ENCODE measurements around the gene SDK1.
"Not testable (repeated sequence)": the region's sequence is repeated elsewhere in the genome, so short reads cannot be mapped to it uniquely, and the experiment has no call there.

SDK1 gene

DNA sequence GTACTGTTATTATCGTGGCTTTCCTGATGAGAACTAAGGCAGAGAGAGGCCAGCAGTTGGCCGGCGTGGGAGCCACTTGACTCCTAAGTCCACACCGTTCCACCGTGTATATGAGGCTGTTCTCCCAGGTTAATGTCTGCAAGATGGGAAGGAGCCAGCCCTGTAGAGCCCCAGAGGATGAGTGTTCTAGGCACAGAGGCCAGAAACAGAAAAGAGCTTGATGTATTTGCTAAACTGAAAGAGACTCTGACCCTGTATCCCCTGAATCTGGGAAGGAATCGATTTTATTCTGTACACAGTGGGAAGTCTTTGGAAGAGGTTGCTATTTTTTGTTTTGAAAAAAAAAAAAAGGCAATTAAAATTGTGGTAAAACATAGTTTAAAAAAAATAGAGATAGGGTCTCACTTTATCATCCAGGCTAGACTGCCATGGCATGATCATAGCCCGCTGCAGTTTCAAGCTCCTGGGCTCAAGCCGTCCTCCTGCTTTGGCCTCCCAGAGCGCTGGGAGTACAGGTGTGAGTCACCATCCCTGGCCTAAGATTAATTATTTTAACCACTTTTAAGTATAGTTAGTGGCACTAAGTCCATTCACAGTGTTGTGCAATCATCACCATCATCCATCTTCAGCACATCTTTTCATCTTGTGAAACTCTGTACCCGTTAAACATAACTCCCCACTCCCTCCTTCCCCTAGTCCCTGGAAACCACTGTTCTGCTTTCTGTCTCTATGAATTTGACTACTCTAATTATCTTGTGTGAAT is 348.8 kb downstream of the SDK1 start:
- no peak for DNase-seq

DNA sequence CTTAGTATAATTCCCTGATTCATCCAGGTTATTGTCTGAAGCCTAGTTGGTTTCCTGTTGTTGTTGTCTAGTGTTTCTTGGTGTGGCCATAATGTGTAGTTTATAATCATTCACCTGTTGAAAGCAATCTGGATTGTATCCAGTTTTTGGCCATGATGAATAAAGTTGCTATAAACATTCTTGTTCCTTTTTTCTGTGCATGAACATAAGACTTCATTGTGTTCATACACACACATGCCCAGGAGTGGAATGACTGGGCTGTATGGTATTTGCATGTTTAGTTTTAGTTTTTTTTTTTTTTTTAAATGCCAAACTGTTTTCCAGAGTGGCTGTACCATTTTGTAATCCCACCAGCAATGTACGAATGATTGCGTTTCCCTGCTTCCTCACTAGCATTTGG is 349.8 kb downstream of the SDK1 start:
- DNase-seq = no peak

DNA sequence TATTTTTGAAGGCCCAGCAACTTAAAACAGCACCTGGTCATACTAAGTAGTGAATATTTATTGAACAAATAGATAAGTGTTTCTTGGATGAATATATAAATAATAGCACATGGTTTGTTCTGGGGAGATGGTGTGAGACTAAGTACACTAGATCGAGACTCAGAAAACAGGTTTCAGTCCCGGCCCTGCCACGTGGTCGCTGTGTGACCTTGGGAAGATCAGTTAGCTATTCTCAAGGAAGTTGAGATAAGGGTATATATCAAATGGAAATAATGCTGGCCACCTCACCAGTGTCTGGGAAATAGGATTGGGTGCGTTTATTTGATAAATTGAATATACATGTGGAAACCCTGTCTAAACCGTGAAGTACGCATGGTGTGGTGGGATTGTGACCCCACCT is 354.6 kb downstream of the SDK1 start:
- no peak for DNase-seq

DNA sequence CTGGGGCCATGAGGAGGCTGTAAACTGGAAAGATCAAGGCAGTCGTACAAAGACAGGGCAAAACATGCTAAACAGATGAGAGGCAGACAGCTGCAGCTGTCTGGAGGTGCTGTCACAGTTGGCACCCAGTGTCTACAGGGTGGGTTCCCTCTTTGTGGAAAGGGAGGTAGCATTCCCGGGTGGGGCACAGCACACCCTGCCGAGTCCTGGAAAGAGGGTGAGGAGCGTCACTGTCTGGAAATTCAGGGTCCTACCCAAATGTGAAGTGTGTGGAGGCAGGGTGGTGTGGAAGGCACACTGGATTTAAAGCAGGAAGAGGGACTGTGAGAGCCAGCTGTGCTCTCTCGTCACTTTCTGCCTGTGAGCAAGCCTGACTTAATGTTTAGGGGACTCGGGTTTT is 356.2 kb downstream of the SDK1 start:
- no peak for DNase-seq

DNA sequence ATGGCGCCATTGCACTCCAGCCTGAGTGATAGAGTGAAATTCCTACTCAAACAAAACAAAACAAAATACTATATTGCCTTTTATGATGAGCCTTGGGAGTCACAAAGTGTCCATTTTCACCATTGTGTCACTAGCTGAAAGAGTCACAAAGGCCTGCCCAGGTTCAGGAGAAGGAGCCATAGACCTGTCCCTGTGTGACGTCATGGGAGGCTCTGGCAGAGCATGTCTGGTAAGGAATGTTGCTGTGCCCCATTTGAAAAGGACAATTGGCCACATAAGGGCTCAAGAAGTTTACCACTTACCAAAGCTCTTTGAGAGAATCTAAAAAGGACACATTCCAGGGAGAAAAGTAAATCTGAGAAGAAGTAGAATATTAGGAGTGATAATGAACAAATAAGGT is 367.7 kb downstream of the SDK1 start:
- no peak for DNase-seq

DNA sequence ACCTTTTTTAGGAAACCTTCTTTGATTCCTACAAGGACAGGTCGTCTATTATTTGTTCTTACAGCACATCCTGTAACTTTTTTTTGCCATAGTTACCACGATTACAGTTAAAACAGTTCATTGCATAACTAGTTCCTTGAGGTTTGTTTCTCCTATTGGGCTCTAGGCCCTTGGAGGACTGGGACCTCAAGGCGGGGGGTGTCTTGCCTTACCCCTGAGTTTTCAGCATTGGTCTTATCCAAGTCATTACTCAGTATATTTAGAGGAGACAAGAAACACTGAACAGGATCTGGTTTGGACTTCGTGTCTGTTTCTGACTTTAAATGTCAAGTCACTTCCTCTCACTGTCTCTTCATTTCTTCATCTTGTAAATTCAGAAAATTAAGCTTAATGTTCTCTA is 369.8 kb downstream of the SDK1 start:
- DNase-seq = no peak

DNA sequence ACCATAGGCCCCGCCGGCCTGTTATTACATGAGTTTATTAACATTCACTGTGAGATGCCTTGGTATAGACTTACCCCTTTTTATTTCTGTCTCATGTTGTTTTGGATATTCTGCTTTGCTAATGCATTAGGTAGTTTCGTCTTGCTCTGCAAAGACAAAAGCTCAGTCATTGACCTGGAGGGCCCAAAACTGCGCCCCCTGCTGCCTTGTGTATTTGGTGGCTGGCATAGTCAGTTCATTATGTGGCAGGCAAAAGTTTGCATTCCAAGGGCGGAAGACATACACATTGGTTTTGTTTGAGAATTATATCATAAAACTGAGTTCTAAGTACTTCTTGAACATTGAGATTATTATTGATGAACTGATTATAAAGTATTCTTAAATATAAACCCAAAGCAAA is 372.5 kb downstream of the SDK1 start:
- DNase-seq = peak in 13 of 51 donors; percentile 1 to 59 (median 6)

DNA sequence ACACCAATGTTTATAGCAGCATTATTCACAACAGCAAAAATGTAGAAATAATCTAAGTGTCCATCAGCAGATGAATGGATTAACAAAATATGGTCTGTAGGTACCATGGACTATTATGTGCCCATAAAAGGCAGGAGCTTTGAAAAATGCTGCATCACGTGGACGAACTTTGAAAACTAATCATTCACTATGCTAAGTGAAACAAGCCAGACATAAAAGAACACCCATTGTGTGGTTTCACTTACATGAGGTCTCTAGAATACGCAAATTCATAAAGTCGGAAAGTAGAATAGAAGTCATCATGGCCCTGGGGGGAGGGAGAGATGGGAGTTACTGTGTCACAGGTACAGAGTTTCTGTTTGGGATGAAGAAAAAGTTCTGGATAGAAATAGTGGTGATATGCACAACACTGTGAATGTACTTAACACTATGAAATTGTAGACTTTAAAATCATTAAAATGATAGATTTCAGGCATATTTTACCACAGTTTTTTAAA is 377.3 kb downstream of the SDK1 start:
- DNase-seq = no peak

DNA sequence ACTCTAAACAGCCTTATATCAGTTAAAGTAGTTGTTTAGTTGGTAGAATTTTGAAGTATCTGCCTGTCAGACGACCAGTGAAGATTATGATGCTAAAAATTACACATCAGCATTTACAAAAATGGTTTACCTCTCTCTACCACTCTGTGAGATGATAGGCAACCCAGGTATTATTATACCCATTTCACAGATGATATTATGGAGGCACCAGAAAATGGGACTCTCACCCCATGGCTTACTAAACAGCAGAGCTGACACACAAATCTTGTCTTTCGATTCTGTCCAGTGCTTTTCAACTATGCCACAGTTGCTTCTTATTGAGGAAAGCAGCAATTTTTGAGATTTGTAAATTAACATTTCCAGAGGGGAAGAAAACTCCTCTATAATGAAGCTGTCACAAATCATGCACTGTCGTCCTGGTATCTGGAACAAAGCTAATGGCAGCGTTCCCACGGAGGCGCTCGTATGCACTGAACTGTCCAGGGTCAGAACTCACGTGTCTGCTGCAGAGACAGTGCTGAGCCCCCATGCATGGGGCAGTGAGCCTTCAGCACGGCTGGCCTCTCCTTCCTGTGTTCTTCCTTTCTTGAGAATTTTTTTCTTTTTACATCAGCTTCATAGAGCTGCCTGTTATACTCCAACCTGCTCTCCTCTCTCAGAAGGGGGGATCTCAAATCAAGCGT is 381.1 kb downstream of the SDK1 start:
- peak in 8 of 51 donors; percentile 3 to 13 (median 5) for DNase-seq

DNA sequence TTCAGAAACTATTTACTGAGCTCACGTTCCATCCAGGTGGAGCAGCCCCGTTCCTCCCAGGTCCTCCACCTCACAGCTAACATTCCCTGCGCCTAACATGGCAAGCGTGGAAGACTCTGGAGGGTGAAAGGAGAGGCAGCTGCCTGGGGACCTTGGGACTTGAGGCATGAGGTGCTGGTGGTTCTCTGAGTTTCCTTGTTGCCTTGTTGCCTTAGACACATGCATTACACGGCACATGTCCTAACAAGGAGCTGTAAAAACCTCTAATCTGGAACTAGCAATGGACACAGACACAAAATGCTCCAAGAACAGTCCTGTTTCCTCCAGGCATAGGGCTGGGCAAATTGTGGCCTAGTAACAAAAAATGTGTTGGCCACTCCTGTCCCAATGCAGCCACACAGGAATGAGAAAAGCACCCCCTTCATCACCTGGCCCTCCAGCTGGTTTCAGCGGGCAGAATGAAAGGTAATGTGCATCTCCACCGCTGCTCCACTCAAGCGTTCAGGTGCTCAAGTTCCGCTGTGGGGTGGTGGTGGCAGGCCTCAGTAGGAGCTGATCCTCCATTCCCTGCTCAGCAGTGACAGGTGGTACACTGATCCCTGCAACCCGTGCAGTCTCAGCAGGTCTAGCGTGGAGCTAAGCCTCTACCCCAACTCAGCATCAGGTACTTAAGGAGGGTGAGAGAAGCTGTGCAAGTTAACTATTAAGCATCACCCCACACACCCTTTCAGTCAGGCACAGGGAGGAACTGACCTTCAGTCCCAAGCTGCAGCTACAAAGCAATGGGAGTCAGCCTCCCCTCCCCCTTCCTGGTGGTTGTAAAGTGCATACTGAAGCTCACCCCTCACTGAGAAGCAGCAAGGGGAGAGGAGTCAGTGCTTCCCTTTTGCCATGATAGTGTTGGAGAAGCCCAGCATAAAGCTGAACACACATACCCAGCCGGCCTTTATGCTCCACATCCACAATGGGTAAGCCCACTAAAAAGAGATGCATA is 382.8 kb downstream of the SDK1 start:
- DNase-seq = no peak

DNA sequence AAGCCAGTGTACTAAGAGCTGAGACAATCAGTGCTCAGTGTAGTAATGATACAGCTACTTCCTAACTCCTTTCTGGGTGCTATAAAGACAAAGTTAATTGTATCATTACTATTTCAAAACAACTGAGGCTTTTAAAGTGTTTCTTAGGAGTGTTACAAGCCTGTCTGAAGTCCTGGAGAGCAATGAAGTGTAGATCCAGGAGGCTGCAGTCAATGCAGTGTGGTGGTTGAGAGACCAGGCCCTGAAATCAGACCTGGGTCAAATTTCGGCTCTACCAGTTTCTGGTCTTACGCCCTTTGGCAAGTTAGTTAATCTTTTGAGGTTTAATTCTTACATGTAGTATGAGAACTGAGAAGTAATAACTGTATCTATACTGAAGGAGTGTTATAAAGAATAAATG is 387.0 kb downstream of the SDK1 start:
- no peak for DNase-seq

DNA sequence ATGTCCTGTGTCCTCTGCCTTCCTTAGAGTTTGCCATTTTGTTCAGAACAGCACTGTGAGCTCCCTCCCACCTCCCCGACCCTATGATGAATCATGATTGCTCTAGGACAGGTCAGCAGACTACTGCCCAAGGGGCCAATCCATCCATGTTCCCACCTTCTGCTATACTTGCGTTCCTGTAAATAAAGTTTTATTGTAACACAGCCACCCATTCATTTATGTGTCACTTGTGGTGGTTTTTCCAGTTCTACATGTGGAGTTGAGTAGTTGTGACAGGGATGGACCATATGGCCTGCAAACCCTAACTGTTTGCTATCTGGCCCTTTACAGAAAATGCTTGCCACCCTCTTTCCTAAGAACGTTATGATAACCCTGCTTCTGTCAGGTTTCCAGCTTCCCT is 387.8 kb downstream of the SDK1 start:
- DNase-seq = no peak

DNA sequence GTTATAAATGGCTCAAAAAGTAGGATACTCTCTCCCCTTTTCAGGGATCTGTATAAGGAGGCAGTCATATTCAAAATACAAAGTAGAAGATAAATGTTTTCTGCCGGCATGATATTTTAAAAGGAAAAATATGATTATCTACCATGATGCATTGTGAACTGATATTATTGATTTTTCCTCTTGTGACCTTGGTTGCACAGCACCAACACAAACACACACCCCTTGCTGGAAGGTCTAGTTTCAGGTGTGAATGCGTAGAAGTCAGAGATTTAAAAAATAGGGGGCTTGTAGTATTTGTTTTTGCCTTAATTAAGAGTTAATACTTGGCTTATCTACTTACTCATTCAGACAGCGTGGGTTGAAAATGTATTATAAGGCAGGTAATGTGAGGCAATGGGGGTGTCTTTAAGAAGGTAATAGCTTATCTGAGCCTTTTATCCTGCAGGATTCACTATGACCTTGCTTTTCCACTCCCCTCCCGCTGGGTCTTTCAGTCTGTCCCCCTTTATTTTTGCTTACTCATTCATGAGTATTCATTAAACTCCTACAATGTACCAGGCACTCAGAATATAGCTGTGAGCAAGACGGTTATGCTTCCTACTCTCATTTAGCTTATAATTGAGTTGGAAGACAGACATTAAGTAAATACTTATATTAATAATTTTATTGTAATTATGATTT is 390.6 kb downstream of the SDK1 start:
- DNase-seq = no peak

DNA sequence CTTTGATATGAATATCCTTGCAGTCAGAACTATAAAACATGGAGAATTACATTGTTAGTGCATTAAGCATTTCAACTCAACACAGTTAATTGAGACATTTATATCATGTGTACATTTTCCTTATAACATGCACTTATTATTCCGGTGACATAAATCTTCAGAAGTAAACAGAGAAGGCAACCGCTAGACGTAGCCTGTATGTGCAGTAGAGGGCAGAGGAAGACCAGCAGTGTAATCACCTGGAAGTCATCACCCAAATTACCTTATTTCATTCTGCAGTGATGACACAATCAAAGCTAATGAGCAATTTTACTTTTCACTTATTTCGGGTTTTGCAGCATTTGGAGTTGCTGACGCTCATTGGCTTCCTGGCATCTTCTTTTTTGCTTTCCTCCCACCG is 394.6 kb downstream of the SDK1 start:
- peak in 2 of 51 donors; percentile 13 to 20 for DNase-seq

DNA sequence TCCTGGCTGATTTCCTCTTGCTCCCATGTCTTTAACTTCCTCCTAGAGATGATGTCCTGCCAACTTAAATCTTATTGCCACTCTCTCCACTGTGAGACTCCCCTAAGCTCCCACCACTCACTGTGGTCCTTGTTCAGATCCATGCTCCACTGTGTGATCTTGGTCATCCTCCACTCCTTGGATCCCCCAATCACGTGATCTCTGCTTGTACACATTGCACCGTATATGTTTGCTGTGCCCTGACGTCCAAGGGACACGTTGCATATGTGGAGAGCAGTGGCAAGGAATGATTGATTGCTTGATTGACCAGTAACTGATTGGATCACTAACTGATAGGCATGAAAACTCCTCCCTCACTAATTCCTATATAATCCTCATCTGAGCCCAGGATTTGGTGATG is 395.1 kb downstream of the SDK1 start:
- DNase-seq = no peak

DNA sequence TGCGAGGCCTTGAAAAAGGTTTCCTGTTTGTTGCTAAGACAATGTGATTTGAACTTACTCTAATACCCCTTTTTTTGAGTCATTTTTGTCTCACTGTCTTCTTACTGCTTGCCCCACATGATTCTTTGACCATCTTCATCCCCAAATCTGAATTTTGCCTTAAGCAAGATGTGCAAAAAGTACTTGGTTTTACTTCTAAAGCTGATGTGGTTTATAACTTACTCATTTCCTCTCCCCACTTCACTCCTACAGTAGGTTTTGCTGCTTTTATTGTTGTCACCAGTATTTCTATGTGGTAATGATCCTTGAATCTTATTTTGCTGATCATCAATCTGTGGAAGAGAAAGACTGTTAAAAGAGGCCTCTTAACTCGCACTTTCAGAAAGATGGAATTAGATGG is 396.4 kb downstream of the SDK1 start:
- DNase-seq = no peak

DNA sequence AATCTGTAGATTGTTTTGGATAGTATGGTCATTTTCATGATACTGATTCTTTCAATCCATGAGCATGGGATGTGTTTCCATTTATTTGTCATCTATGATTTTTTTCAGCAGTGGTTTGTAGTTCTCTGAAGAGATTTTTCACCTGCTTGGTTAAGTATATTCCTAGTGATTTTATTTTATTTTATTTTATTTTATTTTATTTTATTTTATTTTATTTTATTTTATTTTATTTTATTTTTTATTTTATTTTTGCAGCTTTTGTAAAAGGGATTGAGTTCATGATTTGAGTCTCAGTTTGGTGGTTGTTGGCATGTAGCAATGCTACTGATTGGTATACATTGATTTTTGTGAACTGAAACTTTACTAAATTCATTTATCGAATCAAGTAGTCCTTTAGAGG is 404.2 kb downstream of the SDK1 start:
- no peak for DNase-seq

DNA sequence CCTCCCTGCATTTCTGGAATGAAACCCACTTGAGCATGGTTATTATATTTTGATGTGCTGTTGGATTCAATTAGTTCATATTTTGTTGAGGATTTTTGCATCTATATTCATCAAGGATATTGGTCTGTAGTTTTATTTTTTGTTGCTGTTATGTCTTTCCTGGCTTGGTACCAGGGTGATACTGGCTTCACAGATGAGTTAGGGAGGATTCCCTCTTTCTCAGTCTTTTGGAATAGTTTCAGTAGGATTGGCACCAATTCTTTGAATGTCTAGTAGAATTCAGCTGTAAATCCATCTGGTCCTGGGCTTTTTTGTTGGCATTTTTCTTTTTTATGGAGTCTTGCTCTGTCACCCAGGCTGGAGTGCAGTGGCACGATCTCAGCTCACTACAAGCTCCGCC is 405.0 kb downstream of the SDK1 start:
- DNase-seq = not testable (repeated sequence)

DNA sequence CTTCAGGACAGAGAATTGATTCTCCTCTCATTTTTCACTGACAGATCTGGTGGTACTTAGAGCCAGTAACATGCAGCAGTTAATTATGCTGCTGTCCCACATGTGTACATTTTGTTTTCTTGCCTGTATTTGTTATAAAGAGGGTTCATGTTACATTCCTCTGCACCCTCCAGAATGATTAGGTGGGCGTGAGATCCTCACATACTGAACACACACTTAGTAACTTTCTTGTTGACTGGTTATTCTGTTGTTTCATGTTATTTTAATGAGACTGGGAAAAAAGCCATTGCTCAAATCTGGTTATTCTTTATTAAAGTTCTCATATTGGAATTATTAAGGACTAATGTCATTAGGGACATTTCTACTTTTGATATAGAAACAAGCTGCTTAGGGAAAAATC is 409.1 kb downstream of the SDK1 start:
- DNase-seq = no peak

DNA sequence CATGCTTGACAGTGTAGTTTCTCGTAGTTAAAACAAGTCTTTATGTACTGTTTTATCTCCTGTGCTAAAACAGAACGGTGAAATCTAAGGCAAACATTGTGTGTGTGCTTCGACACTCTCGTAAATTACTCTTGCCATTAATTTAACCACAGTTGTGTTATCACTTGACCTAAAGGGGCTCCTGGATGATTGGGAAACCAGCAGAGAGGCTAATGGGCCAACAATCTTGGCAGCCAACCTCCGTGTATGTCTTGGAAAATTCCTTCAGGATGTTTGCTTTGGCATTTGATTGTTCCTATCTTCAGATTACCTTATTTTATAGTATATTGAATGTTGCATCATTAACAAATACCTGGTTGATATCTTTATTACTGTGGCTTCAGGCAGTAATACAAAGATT is 409.5 kb downstream of the SDK1 start:
- no peak for DNase-seq

DNA sequence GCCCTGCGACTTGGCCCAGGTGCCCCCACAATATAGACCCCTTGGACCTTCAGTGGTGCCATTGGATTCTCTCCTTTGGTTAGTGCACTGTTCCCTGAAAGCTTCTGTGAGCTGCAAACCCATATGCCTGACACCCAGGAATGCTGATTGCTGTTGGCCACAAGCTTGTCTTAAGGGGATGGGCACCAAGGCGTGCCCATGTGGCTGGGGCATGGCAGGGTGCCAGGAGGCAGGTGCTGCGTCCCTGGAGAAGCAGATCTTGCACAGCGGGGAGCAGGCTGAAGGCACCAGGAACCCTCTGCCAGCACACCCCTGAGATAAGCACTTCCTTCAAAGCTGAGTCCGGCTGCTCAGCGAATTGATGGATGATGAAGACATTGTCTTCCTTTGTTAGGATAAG is 411.8 kb downstream of the SDK1 start:
- no peak for DNase-seq

All from hypothalamus (tissue), 51 donors.